H1 (cell line): Measurements from ENCODE around the gene GSK3B. TPM values are rescaled to one million over a fixed set of nuclear protein-coding genes. Genes with fewer than 3 reads are reported as not detected.

Experiments used
- CTCF ChIA-PET: fragments of 300-600 bp; sonication (Branson Sonifier 250); formaldehyde crosslinking; loops from one replicate; lab custom pipeline; 2021; ENCODE audit not compliant: partially characterized antibody; lab: Charles Lee
- POLR2A ChIA-PET: fragments of 300-600 bp; sonication (Branson Sonifier 250); formaldehyde crosslinking; loops from one replicate; lab custom pipeline; 2021; ENCODE audit warnings: inconsistent platforms; ENCODE audit not compliant: partially characterized antibody; lab: Charles Lee
- DNase-seq, 2 experiments: peaks; one replicate each; pipeline versions ENCODE4 v3.0.0 to v3.0.0-alpha.2; 2010 to 2022; ENCODE audit warnings: low spot score in 2 of 2, low read depth in 1 of 2, mixed read lengths in 1 of 2
- FAIRE-seq: peaks from 2 replicates; lab custom pipeline; 2011; peaks lifted over from hg19 to GRCh38; lab: Jason Lieb, UNC
- H2AFZ ChIP-seq: 2 replicates; pipeline ENCODE4 v1.8.1; 2012; ENCODE audit warnings: low read length, inconsistent platforms
- H2AK5ac ChIP-seq: 2 replicates; pipeline ENCODE4 v1.6.1; 2013; ENCODE audit warnings: low read depth, low read length
- H2BK120ac ChIP-seq: replicated peaks from 2 replicates; pipeline ENCODE3; 2013; ENCODE audit warnings: low read depth, low read length, inconsistent platforms
- H2BK12ac ChIP-seq: 2 replicates; pipeline ENCODE4 v1.6.1; 2013; ENCODE audit warnings: low read depth, low read length
- H2BK15ac ChIP-seq: 2 replicates; pipeline ENCODE4 v1.6.1; 2013; ENCODE audit warnings: low read length
- H2BK20ac ChIP-seq: 2 replicates; pipeline ENCODE4 v1.6.1; 2013; ENCODE audit warnings: low read length
- H2BK5ac ChIP-seq: 2 replicates; pipeline ENCODE4 v1.6.1; 2013; ENCODE audit warnings: low read depth, low read length
- H3K14ac ChIP-seq: 2 replicates; pipeline ENCODE4 v1.6.1; 2013; ENCODE audit warnings: inconsistent platforms; ENCODE audit not compliant: insufficient read length
- H3K18ac ChIP-seq: 2 replicates; pipeline ENCODE4 v1.6.1; 2013; ENCODE audit warnings: low read length; ENCODE audit errors: extremely low read depth
- H3K23ac ChIP-seq: 2 replicates; pipeline ENCODE4 v1.6.1; 2013; ENCODE audit warnings: inconsistent platforms; ENCODE audit not compliant: insufficient read length
- H3K23me2 ChIP-seq: 2 replicates; pipeline ENCODE4 v1.6.1; 2013; ENCODE audit warnings: low read depth, low read length
- H3K27ac ChIP-seq: 2 replicates; pipeline ENCODE4 v1.6.1; 2011; ENCODE audit warnings: low read depth, low read length, inconsistent platforms
- H3K27me3 ChIP-seq, 4 experiments: replicated peaks in 1 of 4; 1 replicate in 1 of 4; 2 replicates in 3 of 4; pipeline versions ENCODE4 v1.6.1 to v1.8.1; 2011 to 2013; ENCODE audit warnings: low read length in 3 of 4, mild to moderate bottlenecking in 3 of 4, inconsistent platforms in 2 of 4, mixed read lengths in 2 of 4, moderate library complexity in 1 of 4; ENCODE audit not compliant: control insufficient read depth in 3 of 4, insufficient read depth in 3 of 4; ENCODE audit errors: extremely low read depth in 1 of 4
- H3K36me3 ChIP-seq, 4 experiments: 2 replicates each; pipeline versions ENCODE4 v1.6.1 to v1.8.1; 2011 to 2013; ENCODE audit warnings: mild to moderate bottlenecking in 4 of 4, low read length in 3 of 4, moderate library complexity in 2 of 4, control low read depth in 1 of 4, inconsistent platforms in 1 of 4; ENCODE audit not compliant: insufficient read depth in 4 of 4, control insufficient read depth in 2 of 4
- H3K4ac ChIP-seq: replicated peaks from 2 replicates; pipeline ENCODE3; 2013; ENCODE audit warnings: low read length, low read depth, mixed read lengths, inconsistent platforms; ENCODE audit not compliant: insufficient read length
- H3K4me1 ChIP-seq, 4 experiments: replicated peaks in 1 of 4; 1 replicate in 1 of 4; 2 replicates in 3 of 4; pipeline versions ENCODE4 v1.6.1 to v1.8.1; 2011 to 2013; ENCODE audit warnings: low read length in 3 of 4, inconsistent platforms in 2 of 4, mixed read lengths in 1 of 4; ENCODE audit not compliant: insufficient read depth in 4 of 4, control insufficient read depth in 3 of 4
- H3K4me2 ChIP-seq, 2 experiments: 2 replicates each; pipeline versions ENCODE4 v1.6.1 to v1.8.1; 2011 to 2013; ENCODE audit warnings: low read depth in 2 of 2, low read length in 2 of 2, control low read depth in 1 of 2, inconsistent platforms in 1 of 2, mild to moderate bottlenecking in 1 of 2; ENCODE audit not compliant: insufficient read depth in 1 of 2
- H3K4me3 ChIP-seq, 4 experiments: fragments of 200-600, 300-600 bp in 1 of 4; sonication (generic), shearing (Covaris generic), sonication (Bioruptor Twin) in 1 of 4; 2 replicates each; pipeline versions ENCODE4 v1.5.1 to v1.8.1; 2011 to 2016; ENCODE audit warnings: low read length in 4 of 4, low read depth in 3 of 4, control low read depth in 2 of 4, inconsistent platforms in 2 of 4, mild to moderate bottlenecking in 2 of 4, mixed read lengths in 1 of 4, moderate library complexity in 1 of 4; ENCODE audit not compliant: insufficient read depth in 2 of 4; ENCODE audit errors: extremely low read depth in 1 of 4
- H3K56ac ChIP-seq: replicated peaks from 2 replicates; pipeline ENCODE3; 2013; ENCODE audit warnings: low read depth, mild to moderate bottlenecking, mixed read lengths, low read length, inconsistent platforms; ENCODE audit not compliant: insufficient read length
- H3K79me1 ChIP-seq: 2 replicates; pipeline ENCODE4 v1.6.1; 2013; ENCODE audit warnings: low read depth, low read length, control low read depth
- H3K79me2 ChIP-seq, 2 experiments: 2 replicates each; pipeline versions ENCODE4 v1.6.1 to v1.8.1; 2012 to 2013; ENCODE audit warnings: low read length in 2 of 2, mild to moderate bottlenecking in 2 of 2, inconsistent platforms in 1 of 2; ENCODE audit not compliant: insufficient read depth in 2 of 2, control insufficient read depth in 1 of 2
- H3K9ac ChIP-seq, 4 experiments: replicated peaks in 1 of 4; 1 replicate in 1 of 4; 2 replicates in 3 of 4; pipeline versions ENCODE4 v1.6.1 to v1.8.1; 2011 to 2013; ENCODE audit warnings: low read depth in 3 of 4, low read length in 3 of 4, control low read depth in 2 of 4, mild to moderate bottlenecking in 2 of 4, moderate library complexity in 2 of 4, inconsistent platforms in 1 of 4; ENCODE audit errors: extremely low read depth in 1 of 4
- H3K9me3 ChIP-seq, 2 experiments: 2 replicates each; pipeline versions ENCODE4 v1.6.1 to v1.8.1; 2012 to 2013; ENCODE audit warnings: mild to moderate bottlenecking in 2 of 2, moderate library complexity in 2 of 2, control low read depth in 1 of 2, inconsistent platforms in 1 of 2, low read depth in 1 of 2, low read length in 1 of 2, mixed read lengths in 1 of 2; ENCODE audit not compliant: insufficient read depth in 2 of 2
- H4K20me1 ChIP-seq, 2 experiments: replicated peaks in 1 of 2; 2 replicates each; pipeline versions ENCODE3 to v1.8.1; 2011 to 2013; ENCODE audit warnings: inconsistent platforms in 2 of 2, low read length in 2 of 2, mild to moderate bottlenecking in 1 of 2; ENCODE audit not compliant: insufficient read depth in 2 of 2, control insufficient read depth in 1 of 2
- H4K5ac ChIP-seq: 2 replicates; pipeline ENCODE4 v1.6.1; 2013; ENCODE audit warnings: low read length, low read depth, mixed read lengths, inconsistent platforms; ENCODE audit not compliant: insufficient read length
- H4K8ac ChIP-seq: 2 replicates; pipeline ENCODE4 v1.8.0; 2013; ENCODE audit warnings: mild to moderate bottlenecking, moderate library complexity, low read length, inconsistent platforms; ENCODE audit not compliant: insufficient read depth; ENCODE audit errors: extremely low read depth
- H4K91ac ChIP-seq: replicated peaks from 2 replicates; pipeline ENCODE3; 2013; ENCODE audit warnings: low read length, mixed read lengths, inconsistent platforms; ENCODE audit not compliant: insufficient read length
- BCL11A ChIP-seq, 2 experiments: IDR thresholded peaks; one replicate each; pipeline ENCODE4 v1.6.1; 2011; ENCODE audit warnings: low read depth in 2 of 2, low read length in 2 of 2, mild to moderate bottlenecking in 2 of 2
- CHD1 ChIP-seq: IDR thresholded peaks from 2 replicates; pipeline ENCODE4 v1.6.1; 2012; ENCODE audit warnings: low read depth, low read length, improper control_type of control experiment
- FOSL1 ChIP-seq: IDR thresholded peaks from 2 replicates; pipeline ENCODE4 v1.6.1; 2011; ENCODE audit warnings: mild to moderate bottlenecking, low read depth, low read length, moderate library complexity; ENCODE audit not compliant: insufficient read depth
- POLR2A ChIP-seq, 2 experiments: IDR thresholded peaks; 1 replicate in 1 of 2; 2 replicates in 1 of 2; pipeline ENCODE4 v1.6.1; 2011; ENCODE audit warnings: low read depth in 2 of 2, low read length in 2 of 2, mild to moderate bottlenecking in 2 of 2; ENCODE audit errors: control extremely low read depth in 1 of 2
- POU5F1 ChIP-seq: IDR thresholded peaks from 2 replicates; pipeline ENCODE4 v1.6.1; 2011; ENCODE audit warnings: low read depth, mild to moderate bottlenecking, low read length, moderate library complexity
- RAD21 ChIP-seq, 2 experiments: IDR thresholded peaks in 1 of 2; conservative IDR thresholded peaks in 1 of 2; 2 replicates each; pipeline ENCODE4 v1.6.1; 2011; ENCODE audit warnings: low read depth in 2 of 2, low read length in 2 of 2, improper control_type of control experiment in 1 of 2, inconsistent platforms in 1 of 2, mild to moderate bottlenecking in 1 of 2, moderate library complexity in 1 of 2
- WGBS, 2 experiments: shearing (Covaris generic) in 1 of 2; methylation state at CpG; one replicate each; pipeline versions ENCODE4 v1.1.6 to v1.1.7; 2013 to 2015; ENCODE audit warnings: low lambda C conversion rate in 2 of 2, mixed read lengths in 2 of 2, inconsistent platforms in 1 of 2, low coverage in 1 of 2, missing lambda C conversion rate in 1 of 2; ENCODE audit not compliant: insufficient replicate concordance in 2 of 2, insufficient coverage in 1 of 2, insufficient read length in 1 of 2; ENCODE audit errors: extremely low coverage in 1 of 2, missing lambda C conversion rate in 1 of 2; 5-methylcytosine and 5-hydroxymethylcytosine counted together
- polyA plus RNA-seq, 7 experiments: library from polyadenylated mRNA; depleted of rRNA in 3 of 7; stranded (reverse) in 5 of 7; unstranded in 2 of 7; fragments of >200 nt in 5 of 7; fragments of 200-250 nt in 2 of 7; gene quantifications; 1 replicate in 5 of 7; 2 replicates in 1 of 7; 4 replicates in 1 of 7; pipeline versions ENCODE4 v1.2.1 to v1.2.3, GENCODE V29; 2011 to 2013; ENCODE audit warnings: missing spikeins in 2 of 7, mixed read lengths in 2 of 7
- total RNA-seq: library from RNA; stranded (reverse); fragmentation: NEBNext Ultra II Directional; extraction: Animal tissue kit (Norgen Biotek cat#: 25700); gene quantifications from 2 replicates; pipeline ENCODE4 v1.2.1, GENCODE V29; 2021
- TF ChIP-seq, protein P1 (sequence below): IDR thresholded peaks from 2 replicates; pipeline ENCODE4 v1.6.1; 2012; ENCODE audit warnings: low read length, inconsistent platforms
- TF ChIP-seq, protein P2 (sequence below): IDR thresholded peaks from 2 replicates; pipeline ENCODE4 v1.6.1; 2012; ENCODE audit warnings: inconsistent platforms
- TF ChIP-seq, protein P3 (sequence below), 3 experiments: IDR thresholded peaks; 1 replicate in 2 of 3; 2 replicates in 1 of 3; pipeline versions ENCODE4 v1.5.1 to v1.6.1; 2011; ENCODE audit warnings: low read length in 3 of 3, mild to moderate bottlenecking in 3 of 3, inconsistent platforms in 2 of 3, low read depth in 1 of 3, moderate library complexity in 1 of 3; ENCODE audit not compliant: insufficient read depth in 1 of 3; ENCODE audit errors: control extremely low read depth in 1 of 3

GSK3B gene
- total and polyA plus RNA-seq, 2 of the 8 experiments (the other 6 are each of a cell fraction or from before 2014, with no cell fraction given): 24.2 to 50.7 TPM

DNA sequence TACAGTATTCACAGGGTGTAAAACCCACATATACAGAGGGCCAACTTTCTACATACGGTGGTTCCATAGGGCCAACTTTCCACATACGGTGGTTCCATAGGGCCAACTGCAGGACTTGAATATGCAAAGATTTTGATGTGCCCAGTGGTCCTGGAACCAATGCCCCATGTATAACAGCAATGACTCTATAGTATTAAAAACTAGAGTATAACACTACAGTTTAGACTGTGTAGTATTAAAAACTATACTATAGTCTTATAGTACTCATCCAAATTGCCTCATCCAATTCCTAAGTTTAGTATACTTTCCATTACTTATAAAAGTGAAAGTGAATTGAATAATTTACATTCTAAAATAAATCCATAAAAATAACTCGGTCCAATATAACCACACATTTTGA is 75.9 kb downstream of the GSK3B start:
- no peak overlapping the region for H3K4ac ChIP-seq
- no peak overlapping the region for H4K8ac ChIP-seq
- no peak overlapping the region for H3K23ac ChIP-seq
- H2BK20ac ChIP-seq: no peak overlapping the region
- no peaks in the 10 kb centered on the region for H3K23me2 ChIP-seq
- no peaks in the 10 kb centered on the region for H3K9me3 ChIP-seq
- FAIRE-seq (no peak), DNase-seq (no peak)
- ChIA-PET POLR2A (no interaction called here), CTCF (no interaction called here)
- H4K91ac ChIP-seq: no peak overlapping the region
- 93% methylated on average over 3 of the region's 3 CpGs; no CpG with 5 or more reads in 1 of the 2 experiments for WGBS, 2 experiments
- peaks cover 0 to 95% of the 10 kb centered on the region in 2 experiments; a peak in 3 of 4 replicates for H3K79me2 ChIP-seq
- H3K18ac ChIP-seq: no peak overlapping the region
- H3K4me3 ChIP-seq: no peak overlapping the region
- no peak overlapping the region for H2BK5ac ChIP-seq
- H3K27me3 ChIP-seq: no peaks in the 10 kb centered on the region
- peaks cover 3 to 6% of the 10 kb centered on the region in 2 experiments for H4K20me1 ChIP-seq
- no peaks in the 10 kb centered on the region for H3K36me3 ChIP-seq
- H2BK12ac ChIP-seq: no peak overlapping the region
- no peak overlapping the region for H3K14ac ChIP-seq
- no peak overlapping the region for H2AK5ac ChIP-seq
- no peak overlapping the region for H2BK15ac ChIP-seq
- no peaks in the 10 kb centered on the region for H3K79me1 ChIP-seq
- H3K27ac ChIP-seq: no peak overlapping the region
- H3K4me1 ChIP-seq: peaks cover 0 to 5% (median 0%) of the 10 kb centered on the region in 4 experiments; a peak in 3 of 7 replicates
- no peak overlapping the region for H2AFZ ChIP-seq
- no peak overlapping the region for H2BK120ac ChIP-seq
- no peak overlapping the region for H3K56ac ChIP-seq
- H3K4me2 ChIP-seq: no peak overlapping the region
- H4K5ac ChIP-seq: no peak overlapping the region
- H3K9ac ChIP-seq: no peak overlapping the region
- TF ChIP-seq POLR2A (IDR thresholded peaks at IDR 0.05; ENCODE audit: control extremely low read depth in 1 of 2, low read depth in 2 of 2, low read length in 2 of 2) (no peak), POU5F1 (no peak), RAD21 (IDR thresholded peaks at IDR 0.05 in 1 of 2, conservative IDR thresholded peaks at IDR 0.05 in 1 of 2; ENCODE audit: low read depth in 2 of 2, low read length in 2 of 2) (no peak), CHD1 (no peak), BCL11A (IDR thresholded peaks at IDR 0.05; ENCODE audit: low read depth in 2 of 2, low read length in 2 of 2) (no peak), FOSL1 (no peak)
- TF ChIP-seq, protein P1, sequence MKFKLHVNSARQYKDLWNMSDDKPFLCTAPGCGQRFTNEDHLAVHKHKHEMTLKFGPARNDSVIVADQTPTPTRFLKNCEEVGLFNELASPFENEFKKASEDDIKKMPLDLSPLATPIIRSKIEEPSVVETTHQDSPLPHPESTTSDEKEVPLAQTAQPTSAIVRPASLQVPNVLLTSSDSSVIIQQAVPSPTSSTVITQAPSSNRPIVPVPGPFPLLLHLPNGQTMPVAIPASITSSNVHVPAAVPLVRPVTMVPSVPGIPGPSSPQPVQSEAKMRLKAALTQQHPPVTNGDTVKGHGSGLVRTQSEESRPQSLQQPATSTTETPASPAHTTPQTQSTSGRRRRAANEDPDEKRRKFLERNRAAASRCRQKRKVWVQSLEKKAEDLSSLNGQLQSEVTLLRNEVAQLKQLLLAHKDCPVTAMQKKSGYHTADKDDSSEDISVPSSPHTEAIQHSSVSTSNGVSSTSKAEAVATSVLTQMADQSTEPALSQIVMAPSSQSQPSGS: no peak
- TF ChIP-seq, protein P2, sequence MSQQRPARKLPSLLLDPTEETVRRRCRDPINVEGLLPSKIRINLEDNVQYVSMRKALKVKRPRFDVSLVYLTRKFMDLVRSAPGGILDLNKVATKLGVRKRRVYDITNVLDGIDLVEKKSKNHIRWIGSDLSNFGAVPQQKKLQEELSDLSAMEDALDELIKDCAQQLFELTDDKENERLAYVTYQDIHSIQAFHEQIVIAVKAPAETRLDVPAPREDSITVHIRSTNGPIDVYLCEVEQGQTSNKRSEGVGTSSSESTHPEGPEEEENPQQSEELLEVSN: no peak
- TF ChIP-seq, protein P3, sequence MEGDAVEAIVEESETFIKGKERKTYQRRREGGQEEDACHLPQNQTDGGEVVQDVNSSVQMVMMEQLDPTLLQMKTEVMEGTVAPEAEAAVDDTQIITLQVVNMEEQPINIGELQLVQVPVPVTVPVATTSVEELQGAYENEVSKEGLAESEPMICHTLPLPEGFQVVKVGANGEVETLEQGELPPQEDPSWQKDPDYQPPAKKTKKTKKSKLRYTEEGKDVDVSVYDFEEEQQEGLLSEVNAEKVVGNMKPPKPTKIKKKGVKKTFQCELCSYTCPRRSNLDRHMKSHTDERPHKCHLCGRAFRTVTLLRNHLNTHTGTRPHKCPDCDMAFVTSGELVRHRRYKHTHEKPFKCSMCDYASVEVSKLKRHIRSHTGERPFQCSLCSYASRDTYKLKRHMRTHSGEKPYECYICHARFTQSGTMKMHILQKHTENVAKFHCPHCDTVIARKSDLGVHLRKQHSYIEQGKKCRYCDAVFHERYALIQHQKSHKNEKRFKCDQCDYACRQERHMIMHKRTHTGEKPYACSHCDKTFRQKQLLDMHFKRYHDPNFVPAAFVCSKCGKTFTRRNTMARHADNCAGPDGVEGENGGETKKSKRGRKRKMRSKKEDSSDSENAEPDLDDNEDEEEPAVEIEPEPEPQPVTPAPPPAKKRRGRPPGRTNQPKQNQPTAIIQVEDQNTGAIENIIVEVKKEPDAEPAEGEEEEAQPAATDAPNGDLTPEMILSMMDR (IDR thresholded peaks at IDR 0.05; ENCODE audit: control extremely low read depth in 1 of 3, insufficient read depth in 1 of 3, low read depth in 1 of 3, low read length in 3 of 3): no peak
